ENCODE data around the gene PDIA2. TPM values are rescaled to one million over a fixed set of nuclear protein-coding genes. Genes with fewer than 3 reads are reported as not detected.

Gene PDIA2
- total and polyA plus RNA-seq, 2 experiments from 2014 or later = not detected

GRCh38 chr16:272633-273546 is 10.1 kb upstream of the PDIA2 start:
- Histone ChIP-seq H4K20me1 (ENCODE audit: insufficient read depth) (no peaks in the 10 kb centered on the region), H3K27ac (no peak overlapping the region), H3K27me3 (replicated peaks; ENCODE audit: insufficient read depth) (no peaks in the 10 kb centered on the region), H3K9me3 (ENCODE audit: low read depth) (no peaks in the 10 kb centered on the region), H3F3A (ENCODE audit: insufficient read depth) (no peaks in the 10 kb centered on the region), H3K4me3 (no peak overlapping the region), H3K9ac (no peak overlapping the region), H3K79me2 (ENCODE audit: insufficient read depth) (no peaks in the 10 kb centered on the region), H3K9me2 (ENCODE audit: insufficient read depth) (no peaks in the 10 kb centered on the region), H3K4me1 (ENCODE audit: insufficient read depth) (no peaks in the 10 kb centered on the region), H3K36me3 (ENCODE audit: low read depth) (no peaks in the 10 kb centered on the region), H2AFZ (no peak overlapping the region), H3K4me2 (ENCODE audit: unreplicated experiment) (no peak overlapping the region)
- in situ Hi-C loops (cut with MboI) = no loop called here
- TF ChIP-seq EZH2phosphoT487 (IDR thresholded peaks at IDR 0.05; ENCODE audit: insufficient read depth, low read depth) (no peak), EZH2 (IDR thresholded peaks at IDR 0.05; ENCODE audit: insufficient read depth, poor library complexity, severe bottlenecking) (no peak)
- 87 to 89% methylated on average over 29 to 34 of the region's 36 CpGs for WGBS, 2 experiments (ENCODE audit: low coverage in 1 of 2, low lambda C conversion rate in 2 of 2, missing lambda C conversion rate in 2 of 2)
- no peak for DNase-seq

GRCh38 chr16:273547-274421 is 9.2 kb upstream of the PDIA2 start:
- DNase-seq = no peak
- no peak overlapping the region for H3K27ac ChIP-seq
- no peak for TF ChIP-seq EZH2phosphoT487 (IDR thresholded peaks at IDR 0.05; ENCODE audit: insufficient read depth, low read depth)
- TF ChIP-seq EZH2 (IDR thresholded peaks at IDR 0.05; ENCODE audit: insufficient read depth, poor library complexity, severe bottlenecking) = no peak

GRCh38 chr16:275041-275641 is 7.8 kb upstream of the PDIA2 start:
- no peaks in the 10 kb centered on the region for H3K36me3 ChIP-seq (ENCODE audit: low read depth)
- 3 to 5% methylated on average over 35 to 48 of the region's 58 CpGs for WGBS, 2 experiments (ENCODE audit: low coverage in 1 of 2, low lambda C conversion rate in 2 of 2, missing lambda C conversion rate in 2 of 2)
- H3K79me2 ChIP-seq (ENCODE audit: insufficient read depth) = no peaks in the 10 kb centered on the region
- in situ Hi-C loops (cut with MboI) = no loop called here
- TF ChIP-seq EZH2 (IDR thresholded peaks at IDR 0.05; ENCODE audit: insufficient read depth, poor library complexity, severe bottlenecking) (no peak), EZH2phosphoT487 (IDR thresholded peaks at IDR 0.05; ENCODE audit: insufficient read depth, low read depth) (no peak)
- H3F3A ChIP-seq (ENCODE audit: insufficient read depth) = no peaks in the 10 kb centered on the region
- peak; percentile 38 for DNase-seq
- H3K4me2 ChIP-seq (ENCODE audit: unreplicated experiment) = peak overlapping the region; percentile 36
- H3K9me3 ChIP-seq (ENCODE audit: low read depth) = no peaks in the 10 kb centered on the region
- H3K9me2 ChIP-seq (ENCODE audit: insufficient read depth) = no peaks in the 10 kb centered on the region
- no peak overlapping the region for H3K27ac ChIP-seq
- no peak overlapping the region; the same call in 1 of the 2 replicates for H2AFZ ChIP-seq
- H3K4me3 ChIP-seq = peak overlapping the region; percentile 59
- no peaks in the 10 kb centered on the region for H3K4me1 ChIP-seq (ENCODE audit: insufficient read depth)
- 0 out of 2 replicates have a peak, but pooled peaks cover 3% of the 10 kb centered on the region for H3K27me3 ChIP-seq (replicated peaks; ENCODE audit: insufficient read depth)
- H3K9ac ChIP-seq = peak overlapping the region; percentile 33
- no peaks in the 10 kb centered on the region for H4K20me1 ChIP-seq (ENCODE audit: insufficient read depth)

More at GRCh38 chr16:273547-274421, 9.2 kb upstream of the PDIA2 start:
- H4K20me1 ChIP-seq (ENCODE audit: insufficient read depth) = no peaks in the 10 kb centered on the region
- H3K9ac ChIP-seq = no peak overlapping the region
- no peaks in the 10 kb centered on the region for H3K9me3 ChIP-seq (ENCODE audit: low read depth)
- no peak overlapping the region for H2AFZ ChIP-seq
- no peak overlapping the region for H3K4me3 ChIP-seq
- no peaks in the 10 kb centered on the region for H3F3A ChIP-seq (ENCODE audit: insufficient read depth)
- no peaks in the 10 kb centered on the region for H3K27me3 ChIP-seq (replicated peaks; ENCODE audit: insufficient read depth)
- WGBS, 2 experiments (ENCODE audit: low coverage in 1 of 2, low lambda C conversion rate in 2 of 2, missing lambda C conversion rate in 2 of 2) = 91 to 92% methylated on average over 18 to 29 of the region's 30 CpGs
- in situ Hi-C loops (cut with MboI) = no loop called here
- no peaks in the 10 kb centered on the region for H3K9me2 ChIP-seq (ENCODE audit: insufficient read depth)
- no peak overlapping the region for H3K4me2 ChIP-seq (ENCODE audit: unreplicated experiment)
- H3K79me2 ChIP-seq (ENCODE audit: insufficient read depth) = no peaks in the 10 kb centered on the region
- no peaks in the 10 kb centered on the region for H3K4me1 ChIP-seq (ENCODE audit: insufficient read depth)
- no peaks in the 10 kb centered on the region for H3K36me3 ChIP-seq (ENCODE audit: low read depth)

GRCh38 chr16:275786-276232 is 7.2 kb upstream of the PDIA2 start, which contains the start of gene RGS11:
Gene RGS11 (minus strand): TSS chr16:275944. CDS start chr16:275911, 33 bp downstream.
- no peaks in the 10 kb centered on the region for H3K9me2 ChIP-seq (ENCODE audit: insufficient read depth)
- peak within 1 kb of the TSS; percentile 59 for H3K4me3 ChIP-seq
- 7% methylated on average over 14 to 21 of the region's 56 CpGs for WGBS, 2 experiments (ENCODE audit: low coverage in 1 of 2, low lambda C conversion rate in 2 of 2, missing lambda C conversion rate in 2 of 2)
- no peaks in the 10 kb centered on the region for H3K79me2 ChIP-seq (ENCODE audit: insufficient read depth)
- peak within 1 kb of the TSS; percentile 36 for H3K4me2 ChIP-seq (ENCODE audit: unreplicated experiment)
- no peaks in the 10 kb centered on the region for H3K9me3 ChIP-seq (ENCODE audit: low read depth)
- DNase-seq = peak; percentile 45
- H3K36me3 ChIP-seq (ENCODE audit: low read depth) = no peaks in the 10 kb centered on the region
- H3F3A ChIP-seq (ENCODE audit: insufficient read depth) = no peaks in the 10 kb centered on the region
- H3K27ac ChIP-seq = no peak within 1 kb of the TSS
- H3K4me1 ChIP-seq (ENCODE audit: insufficient read depth) = no peaks in the 10 kb centered on the region
- peak within 1 kb of the TSS; percentile 63; the same call in 1 of the 2 replicates for H2AFZ ChIP-seq
- H3K27me3 ChIP-seq (replicated peaks; ENCODE audit: insufficient read depth) = 0 out of 2 replicates have a peak, but pooled peaks cover 3% of the 10 kb centered on the region
- no peaks in the 10 kb centered on the region for H4K20me1 ChIP-seq (ENCODE audit: insufficient read depth)
- no peak for TF ChIP-seq EZH2 (IDR thresholded peaks at IDR 0.05; ENCODE audit: insufficient read depth, poor library complexity, severe bottlenecking)
- TF ChIP-seq EZH2phosphoT487 (IDR thresholded peaks at IDR 0.05; ENCODE audit: insufficient read depth, low read depth) = no peak
- in situ Hi-C loops (cut with MboI) = no loop called here
- peak within 1 kb of the TSS; percentile 54 for H3K9ac ChIP-seq

Measured in GM23248 (cell line).